ENCODE measurements around the gene RACGAP1.

The RACGAP1 gene

GRCh38 chr12:50014342-50014741 is 11.0 kb downstream of the RACGAP1 start:
- TF ChIP-seq TAF1 (IDR thresholded peaks at IDR 0.05; ENCODE audit: borderline replicate concordance, insufficient read depth, low read length) (no peak), FOXP2 (optimal IDR thresholded peaks at IDR 0.05; ENCODE audit: borderline replicate concordance, extremely low read depth, extremely low read length, insufficient read depth) (no peak), POLR2AphosphoS5 (IDR thresholded peaks at IDR 0.05; ENCODE audit: low read depth, low read length) (no peak), SIN3A (IDR thresholded peaks at IDR 0.05; ENCODE audit: borderline replicate concordance, insufficient read depth, low read length) (no peak), REST (IDR thresholded peaks at IDR 0.05; ENCODE audit: insufficient read depth in 1 of 2, low read depth in 2 of 2, low read length in 2 of 2) (no peak)

- no peak for TF ChIP-seq REST (IDR thresholded peaks at IDR 0.05; ENCODE audit: insufficient read depth in 1 of 2, low read depth in 2 of 2, low read length in 2 of 2)
- TF ChIP-seq FOXP2 (optimal IDR thresholded peaks at IDR 0.05; ENCODE audit: borderline replicate concordance, extremely low read depth, extremely low read length, insufficient read depth): no peak
- no peak for TF ChIP-seq POLR2AphosphoS5 (IDR thresholded peaks at IDR 0.05; ENCODE audit: low read depth, low read length)
- no peak for TF ChIP-seq SIN3A (IDR thresholded peaks at IDR 0.05; ENCODE audit: borderline replicate concordance, insufficient read depth, low read length)
- no peak for TF ChIP-seq TAF1 (IDR thresholded peaks at IDR 0.05; ENCODE audit: borderline replicate concordance, insufficient read depth, low read length)
Observed at GRCh38 chr12:50013361-50014147, 11.7 kb downstream of the RACGAP1 start.

- TF ChIP-seq FOXP2 (optimal IDR thresholded peaks at IDR 0.05; ENCODE audit: borderline replicate concordance, extremely low read depth, extremely low read length, insufficient read depth) (no peak), REST (IDR thresholded peaks at IDR 0.05; ENCODE audit: insufficient read depth in 1 of 2, low read depth in 2 of 2, low read length in 2 of 2) (no peak), SIN3A (IDR thresholded peaks at IDR 0.05; ENCODE audit: borderline replicate concordance, insufficient read depth, low read length) (no peak), POLR2AphosphoS5 (IDR thresholded peaks at IDR 0.05; ENCODE audit: low read depth, low read length) (no peak), TAF1 (IDR thresholded peaks at IDR 0.05; ENCODE audit: borderline replicate concordance, insufficient read depth, low read length) (no peak)
Observed at GRCh38 chr12:50006754-50007442, 18.4 kb downstream of the RACGAP1 start.

- TF ChIP-seq SIN3A (IDR thresholded peaks at IDR 0.05; ENCODE audit: borderline replicate concordance, insufficient read depth, low read length) (no peak), REST (IDR thresholded peaks at IDR 0.05; ENCODE audit: insufficient read depth in 1 of 2, low read depth in 2 of 2, low read length in 2 of 2) (no peak), FOXP2 (optimal IDR thresholded peaks at IDR 0.05; ENCODE audit: borderline replicate concordance, extremely low read depth, extremely low read length, insufficient read depth) (no peak), TAF1 (IDR thresholded peaks at IDR 0.05; ENCODE audit: borderline replicate concordance, insufficient read depth, low read length) (no peak), POLR2AphosphoS5 (IDR thresholded peaks at IDR 0.05; ENCODE audit: low read depth, low read length) (no peak)
Observed at GRCh38 chr12:50006280-50006679, 19.0 kb downstream of the RACGAP1 start.

Data from PFSK-1 (cell line).